Amniotic epithelial cell (primary cell): ENCODE results near the gene GLI3.

Experiments used
- DNase-seq: peaks from one replicate; pipeline ENCODE4 v3.0.0-alpha.2; 2010; ENCODE audit warnings: low read depth

Gene GLI3

DNA sequence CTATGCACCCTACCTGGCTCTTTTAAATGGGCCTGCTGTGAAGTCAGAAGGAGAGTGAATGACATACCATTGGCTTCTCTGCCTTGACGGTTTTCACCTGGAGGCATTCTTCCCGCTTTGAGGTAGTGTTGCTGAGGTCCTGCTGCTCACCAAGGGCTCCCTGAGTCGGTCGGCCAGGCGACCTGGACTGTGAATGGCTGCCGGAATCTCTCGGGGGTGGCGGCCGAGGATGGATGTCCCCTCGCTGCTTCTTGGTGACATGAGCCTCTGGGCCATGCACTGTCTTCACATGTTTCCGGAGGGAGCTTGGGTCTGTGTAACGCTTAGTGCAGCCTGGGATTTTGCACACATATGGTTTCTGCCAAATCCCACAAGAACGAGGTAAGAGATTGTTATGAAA is 264.7 kb downstream of the GLI3 start:
- no peak for DNase-seq

GRCh38 chr7:41971640-41972187 is 265.3 kb downstream of the GLI3 start:
- DNase-seq: no peak

- DNase-seq: no peak
Measured at GRCh38 chr7:41970941-41971340, 266.1 kb downstream of the GLI3 start.

DNA sequence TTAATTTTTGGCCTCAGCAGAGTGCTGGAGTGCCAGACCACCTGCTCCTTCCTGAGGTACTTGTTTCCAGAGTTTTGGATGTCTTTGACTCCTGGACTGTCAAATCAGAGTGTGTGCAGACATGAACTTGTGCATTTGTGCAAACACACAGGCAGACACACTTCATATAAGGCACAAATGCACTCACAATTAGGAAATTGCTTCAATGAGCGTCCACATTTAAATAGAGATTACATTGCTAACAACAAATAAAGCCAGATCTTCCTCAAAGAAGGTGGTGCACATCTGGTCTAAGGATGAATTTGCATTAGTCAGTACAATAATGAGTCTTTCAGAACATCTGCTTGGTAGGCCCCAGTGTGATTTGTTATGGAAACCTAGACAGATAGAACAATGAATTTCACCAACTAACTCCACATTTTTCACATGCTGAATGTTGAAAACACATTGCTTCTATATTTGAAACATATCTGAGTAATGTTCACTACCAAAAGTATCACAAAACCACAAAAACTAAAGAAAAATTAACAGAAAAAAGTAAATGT is 267.4 kb downstream of the GLI3 start:
- DNase-seq: peak; percentile 68

DNA sequence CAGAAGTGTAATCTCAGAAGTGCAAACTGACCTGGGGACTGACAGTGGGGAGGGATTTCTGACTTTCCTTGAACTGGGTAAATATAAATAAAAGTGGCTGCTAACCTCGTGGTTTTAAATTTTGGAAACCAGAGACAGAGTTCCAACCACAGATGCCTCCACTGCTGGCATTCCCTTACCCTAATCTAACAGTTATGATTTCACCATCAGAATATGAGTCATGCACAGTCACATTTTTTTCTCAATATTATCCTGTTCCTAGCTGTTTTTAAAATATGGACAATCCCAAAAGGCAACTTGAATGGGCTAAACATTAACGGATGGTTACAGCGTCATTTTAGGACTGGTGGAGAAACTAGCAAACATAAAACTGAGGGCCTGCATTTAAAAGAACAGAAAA is 269.9 kb downstream of the GLI3 start:
- peak; percentile 79 for DNase-seq

DNA sequence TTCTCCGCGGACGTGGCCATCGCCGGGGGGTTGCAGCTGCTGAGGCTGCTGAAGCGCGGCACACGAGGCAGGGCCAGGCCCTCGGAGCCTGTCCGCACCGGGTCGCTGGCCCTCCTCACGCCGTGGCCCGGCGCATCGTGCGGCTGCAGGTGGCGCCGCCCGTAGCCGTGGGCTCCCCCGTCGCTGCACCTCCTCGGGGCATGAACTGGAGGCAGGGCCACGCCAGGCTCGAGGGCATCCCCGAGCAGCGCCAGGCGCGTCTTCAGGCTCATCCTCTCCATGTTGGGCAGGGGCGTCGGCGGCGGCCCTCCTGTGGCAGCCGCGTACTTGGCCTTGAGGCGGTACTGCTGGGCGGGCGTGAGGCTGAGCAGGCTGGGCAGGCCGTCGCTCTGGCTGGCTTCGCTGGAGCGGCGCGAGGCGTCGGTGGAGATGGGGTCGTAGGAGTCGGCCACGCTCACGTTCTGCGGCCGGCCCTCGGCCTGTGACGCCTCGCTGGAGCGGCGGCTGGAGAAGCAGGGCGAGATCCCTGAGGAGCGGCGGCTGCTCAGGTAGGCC is 271.0 kb downstream of the GLI3 start:
- no peak for DNase-seq

GRCh38 chr7:41964849-41965745 is 271.9 kb downstream of the GLI3 start:
- DNase-seq: no peak

DNA sequence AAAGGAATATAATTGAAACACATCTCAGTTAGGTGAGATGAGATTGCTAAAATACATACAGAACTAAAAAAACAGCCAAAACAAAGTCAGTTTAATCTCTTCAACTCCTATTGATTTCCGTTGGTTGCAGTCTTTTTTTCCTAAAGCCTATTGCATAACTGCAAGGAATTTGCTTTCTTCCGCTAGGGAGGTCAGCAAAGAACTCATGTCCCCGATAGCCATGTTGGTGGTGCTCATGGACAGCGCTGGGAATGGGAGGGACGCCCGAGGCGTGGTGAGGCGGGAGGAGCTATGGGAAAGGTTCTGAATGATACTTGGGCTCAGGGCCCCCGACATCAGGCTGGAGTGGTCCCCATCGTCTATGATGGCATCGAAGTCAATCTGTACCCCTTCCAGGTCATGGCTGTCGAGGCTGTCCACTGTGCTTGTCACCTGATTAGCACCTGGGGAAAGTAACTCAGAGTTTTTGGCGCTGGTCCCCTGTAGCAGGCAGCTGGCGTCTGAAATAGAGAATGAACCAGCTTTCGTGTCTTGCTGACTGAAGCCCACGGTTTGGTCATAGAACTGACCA is 272.7 kb downstream of the GLI3 start:
- no peak for DNase-seq

GRCh38 chr7:41956705-41957104 is 280.3 kb downstream of the GLI3 start:
- no peak for DNase-seq

DNA sequence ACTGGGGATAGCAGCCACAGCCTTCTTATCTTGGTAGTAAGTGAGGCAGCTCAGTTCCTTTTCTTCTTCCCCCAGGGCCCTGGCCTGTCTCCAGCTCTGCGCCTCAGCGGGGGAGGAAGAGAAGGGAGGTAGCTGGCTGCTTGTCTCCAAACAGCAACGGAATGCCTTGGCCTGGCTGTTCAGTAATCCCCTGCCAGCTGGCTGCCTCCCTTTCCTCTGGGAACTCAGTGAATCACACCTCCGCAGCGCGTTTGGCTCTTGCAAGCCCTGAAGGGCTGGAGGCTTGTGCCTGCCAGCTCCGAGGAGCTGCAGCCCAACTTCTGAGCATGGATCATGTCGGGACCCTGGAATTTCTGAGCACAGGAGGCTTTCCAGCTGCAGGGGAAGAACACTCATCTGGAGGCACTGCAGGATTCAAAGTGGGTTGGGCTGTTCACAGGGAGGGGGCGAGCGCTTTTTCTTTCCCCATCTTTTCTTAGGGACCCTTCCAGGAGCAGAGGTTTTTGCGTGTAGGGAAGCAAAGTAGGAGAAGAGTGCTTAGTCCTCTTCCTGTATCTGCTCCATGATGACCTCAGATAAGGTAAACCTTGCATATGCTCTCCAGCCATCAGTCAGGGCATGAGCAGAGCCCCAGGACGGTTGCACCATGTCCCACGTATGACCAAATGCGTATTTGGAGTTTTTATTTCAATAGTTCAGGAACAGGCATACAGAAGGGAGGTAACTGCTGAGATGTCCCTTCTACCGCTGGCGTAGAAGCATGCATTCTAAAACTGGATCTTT is 280.9 kb downstream of the GLI3 start:
- DNase-seq: peak; percentile 100

DNA sequence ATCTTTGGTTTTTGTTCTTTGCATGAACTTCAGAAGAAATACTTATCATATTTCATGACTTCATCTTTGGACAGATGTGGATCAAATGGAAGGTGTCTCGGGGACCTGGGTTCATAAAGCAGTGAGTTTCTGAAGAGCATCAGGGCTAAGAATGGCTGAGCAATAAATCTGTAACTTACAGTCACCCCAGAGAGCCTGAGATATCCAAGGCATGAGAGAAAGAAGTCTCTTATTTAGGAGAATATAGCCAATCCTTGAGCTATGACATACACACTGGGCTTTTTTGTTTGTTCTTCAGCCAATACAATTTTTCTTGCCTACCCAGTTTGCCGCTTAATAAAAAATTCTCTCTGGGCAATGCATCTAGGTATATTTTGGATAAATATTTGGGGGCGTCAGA is 281.6 kb downstream of the GLI3 start:
- no peak for DNase-seq

DNA sequence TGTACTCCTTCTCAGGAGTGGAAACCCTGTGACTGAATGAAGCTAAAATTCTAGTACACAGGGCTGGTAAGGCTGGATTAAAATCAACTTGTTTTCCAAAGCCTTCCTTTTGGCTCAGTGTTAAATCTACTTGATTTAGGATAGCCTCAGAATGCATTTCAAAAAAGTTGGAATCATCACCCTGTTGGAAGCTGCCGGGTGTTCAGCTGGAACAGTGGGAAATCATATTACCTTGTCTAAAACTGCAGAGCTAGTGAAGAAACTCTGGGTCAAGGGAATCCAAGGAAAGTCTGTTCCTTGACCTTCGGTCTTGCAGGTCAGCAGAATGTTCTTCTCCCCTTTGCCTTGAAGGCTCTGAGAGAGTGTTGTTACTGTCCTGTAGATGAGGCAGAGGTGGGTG is 282.0 kb downstream of the GLI3 start:
- DNase-seq: no peak

- no peak for DNase-seq
Measured at GRCh38 chr7:41948503-41948902, 288.5 kb downstream of the GLI3 start.

GRCh38 chr7:41943094-41943577 is 293.9 kb downstream of the GLI3 start:
- peak; percentile 64 for DNase-seq

- peak; percentile 64 for DNase-seq
Measured at GRCh38 chr7:41942468-41943093, 294.4 kb downstream of the GLI3 start.

GRCh38 chr7:41940760-41941343 is 296.2 kb downstream of the GLI3 start:
- DNase-seq: peak; percentile 71

GRCh38 chr7:41938371-41938770 is 298.6 kb downstream of the GLI3 start:
- no peak for DNase-seq

GRCh38 chr7:41933427-41933826 is 303.6 kb downstream of the GLI3 start:
- DNase-seq: no peak

GRCh38 chr7:41931263-41931646 is 305.8 kb downstream of the GLI3 start:
- DNase-seq: no peak

DNA sequence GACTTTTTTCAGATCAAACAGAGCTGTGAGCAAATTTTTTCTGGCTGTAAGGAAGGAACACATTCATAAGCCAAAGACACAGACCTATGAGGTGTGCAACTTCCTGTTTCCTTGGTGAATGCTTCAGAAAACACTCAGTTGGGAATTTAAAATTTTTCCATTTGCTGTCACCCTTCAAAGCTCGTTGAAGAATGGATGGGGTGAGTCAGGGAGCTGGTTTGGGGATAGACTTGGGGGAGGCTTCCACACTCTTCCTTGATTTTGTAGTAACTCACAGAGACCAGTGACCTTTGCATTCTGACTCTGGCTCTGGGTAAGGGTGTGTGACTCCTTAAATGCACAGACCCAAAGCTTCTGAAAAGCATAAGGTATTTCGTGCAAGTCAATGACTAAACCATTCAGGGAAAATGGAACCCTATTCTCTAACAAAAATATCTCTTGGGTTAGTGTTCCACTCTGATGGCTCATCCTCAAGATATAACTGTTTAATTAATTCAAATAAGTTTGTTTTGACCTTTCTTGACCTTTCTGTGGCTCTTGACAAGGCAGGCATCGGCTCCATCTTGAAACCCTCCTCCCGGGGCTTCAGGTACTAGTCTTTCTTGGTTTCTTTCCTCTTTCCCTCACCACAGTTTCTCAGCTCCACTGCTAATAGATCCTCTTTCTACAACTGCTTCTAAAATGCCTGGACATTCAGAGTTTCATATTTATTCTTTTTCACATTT is 306.3 kb downstream of the GLI3 start:
- DNase-seq: peak; percentile 70
